OCI-LY1 (cell line): ENCODE data around the gene DDX24.

Experiments used
- H2AFZ ChIP-seq: fragments of 200-600 bp; sonication (generic), shearing (Covaris generic); 2 replicates; pipeline ENCODE4 v1.6.0; 2014; ENCODE audit warnings: antibody characterized with exemption, mild to moderate bottlenecking, low read length
- H3F3A ChIP-seq: fragments of 200-600 bp; sonication (generic), shearing (Covaris generic); 2 replicates; pipeline ENCODE4 v1.6.0; 2014; ENCODE audit warnings: mild to moderate bottlenecking, antibody characterized with exemption, low read length, moderate library complexity; ENCODE audit not compliant: insufficient read depth
- H3K27ac ChIP-seq: fragments of 200-600 bp; sonication (generic); 2 replicates; pipeline ENCODE4 v1.5.1; 2014; ENCODE audit warnings: low read length, mixed run types, mild to moderate bottlenecking, low read depth; ENCODE audit not compliant: poor library complexity, severe bottlenecking
- H3K27me3 ChIP-seq: fragments of 200-600 bp; sonication (generic); 2 replicates; pipeline ENCODE4 v1.6.0; 2014; ENCODE audit warnings: antibody characterized with exemption, mild to moderate bottlenecking, low read length, moderate library complexity; ENCODE audit not compliant: insufficient read depth
- H3K36me3 ChIP-seq: fragments of 200-600 bp; sonication (generic); 2 replicates; pipeline ENCODE4 v1.6.1; 2014; ENCODE audit warnings: mild to moderate bottlenecking, antibody characterized with exemption, low read length, moderate library complexity, mixed read lengths; ENCODE audit not compliant: insufficient read depth
- H3K4me1 ChIP-seq: fragments of 200-600 bp; sonication (generic); 2 replicates; pipeline ENCODE4 v1.5.1; 2014; ENCODE audit warnings: mild to moderate bottlenecking, low read length, moderate library complexity; ENCODE audit not compliant: insufficient read depth, severe bottlenecking
- H3K4me2 ChIP-seq: fragments of 200-600 bp; sonication (generic), shearing (Covaris generic); 2 replicates; pipeline ENCODE4 v1.6.1; 2014; ENCODE audit warnings: low read length
- H3K4me3 ChIP-seq: fragments of 200-600 bp; sonication (generic); 2 replicates; pipeline ENCODE4 v1.5.1; 2014; ENCODE audit warnings: low read length, low read depth, mild to moderate bottlenecking, mixed read lengths; ENCODE audit not compliant: poor library complexity, severe bottlenecking
- H3K79me2 ChIP-seq: fragments of 200-600 bp; shearing (Covaris generic); 2 replicates; pipeline ENCODE4 v1.6.1; 2016; ENCODE audit warnings: mixed run types, low read length, mixed read lengths; ENCODE audit not compliant: insufficient read depth
- H3K9ac ChIP-seq: fragments of 200-600 bp; sonication (generic), shearing (Covaris generic); 2 replicates; pipeline ENCODE4 v1.6.1; 2014; ENCODE audit warnings: mild to moderate bottlenecking, low read length, mixed read lengths
- H3K9me2 ChIP-seq: fragments of 200-600 bp; sonication (generic), shearing (Covaris generic); 2 replicates; pipeline ENCODE4 v1.6.1; 2014; ENCODE audit warnings: low read depth, mild to moderate bottlenecking, low read length, mixed read lengths
- H3K9me3 ChIP-seq: fragments of 200-600 bp; shearing (Covaris generic); 2 replicates; pipeline ENCODE4 v1.6.1; 2014; ENCODE audit warnings: low read length, mixed read lengths
- H4K20me1 ChIP-seq: fragments of 200-600 bp; sonication (generic), shearing (Covaris generic); 2 replicates; pipeline ENCODE4 v1.6.0; 2016; ENCODE audit warnings: mild to moderate bottlenecking, low read length; ENCODE audit not compliant: insufficient read depth
- CTCF ChIP-seq: fragments of 200-600 bp; sonication (generic), shearing (Covaris generic); IDR thresholded peaks from 2 replicates; pipeline ENCODE4 v1.5.1; 2017; ENCODE audit warnings: mild to moderate bottlenecking, antibody characterized with exemption, low read length, moderate library complexity, mixed read lengths
- EZH2 ChIP-seq: fragments of 200-600 bp; sonication (generic), shearing (Covaris generic); IDR thresholded peaks from 2 replicates; pipeline ENCODE4 v1.8.0; 2017; ENCODE audit warnings: borderline replicate concordance, mixed run types, mild to moderate bottlenecking, antibody characterized with exemption, low read length, moderate library complexity, mixed read lengths

DDX24 gene

DNA sequence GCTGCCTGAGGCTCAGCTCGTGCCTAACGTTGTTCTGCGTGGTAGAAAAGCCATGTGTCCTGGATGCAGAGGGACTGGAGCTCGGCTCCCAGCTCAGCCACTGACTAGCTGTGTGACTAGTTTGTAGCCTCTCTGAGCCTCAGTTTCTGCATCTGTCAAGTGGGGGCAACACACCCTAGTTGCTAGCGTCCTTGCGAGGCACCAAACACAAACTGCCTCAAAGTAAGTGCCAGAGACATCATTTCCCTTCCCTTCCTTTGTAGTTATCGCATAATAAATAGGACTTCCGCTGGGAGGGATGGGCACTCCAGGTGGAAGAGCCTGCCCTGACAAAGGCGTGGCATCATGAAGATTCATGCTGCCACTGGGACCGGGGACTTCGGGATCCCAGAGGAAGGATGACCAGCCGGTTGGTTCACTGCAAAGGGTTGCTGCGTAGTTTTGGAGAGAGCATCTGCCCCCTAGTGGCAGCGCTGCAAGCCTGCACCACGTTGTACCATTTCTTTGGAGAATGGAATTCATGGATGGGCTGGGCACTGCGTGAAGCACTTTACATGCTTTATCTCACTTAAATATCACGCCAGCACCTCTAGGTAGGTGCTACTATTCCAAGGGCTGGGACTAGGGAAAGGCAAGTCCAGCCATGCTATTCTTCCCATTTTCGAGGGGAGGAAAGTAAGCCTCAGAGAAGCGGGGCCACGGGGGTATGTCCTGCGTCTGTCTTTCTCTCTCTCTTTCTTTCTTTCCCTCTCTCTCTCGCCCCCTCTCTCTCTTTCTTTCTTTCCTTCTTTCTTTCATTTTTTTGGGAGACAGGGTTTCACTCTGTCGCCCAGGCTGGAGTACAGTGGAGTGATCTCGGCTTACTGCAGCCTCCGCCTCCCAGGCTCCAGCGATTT is 79.3 kb downstream of the DDX24 start:
- H3K79me2 ChIP-seq = no peaks in the 10 kb centered on the region
- H3K9ac ChIP-seq = peak overlapping the region; percentile 46
- H3K27ac ChIP-seq = peak overlapping the region; percentile 46
- H4K20me1 ChIP-seq = no peaks in the 10 kb centered on the region
- H2AFZ ChIP-seq = no peak overlapping the region; the same call in 1 of the 2 replicates
- no peaks in the 10 kb centered on the region for H3K9me2 ChIP-seq
- H3K4me1 ChIP-seq = peaks cover 35% of the 10 kb centered on the region
- TF ChIP-seq EZH2 (no peak), CTCF (peak; percentile 98)
- H3K36me3 ChIP-seq = no peaks in the 10 kb centered on the region
- H3K4me3 ChIP-seq = no peak overlapping the region
- no peaks in the 10 kb centered on the region for H3K9me3 ChIP-seq
- H3K27me3 ChIP-seq = no peaks in the 10 kb centered on the region
- H3K4me2 ChIP-seq = peak overlapping the region; percentile 57; the same call in 1 of the 2 replicates
- no peaks in the 10 kb centered on the region for H3F3A ChIP-seq

- Histone ChIP-seq H3K27me3 (no peaks in the 10 kb centered on the region), H3K4me2 (peak overlapping the region; percentile 57; the same call in 1 of the 2 replicates)
Observed at GRCh38 chr14:94001016-94001415, 80.0 kb downstream of the DDX24 start.

GRCh38 chr14:94000267-94000666 is 80.7 kb downstream of the DDX24 start:
- Histone ChIP-seq H3K9ac (no peak overlapping the region), H3K9me2 (no peaks in the 10 kb centered on the region), H3K4me3 (no peak overlapping the region), H3K4me2 (no peak overlapping the region), H3F3A (no peaks in the 10 kb centered on the region), H3K27me3 (no peaks in the 10 kb centered on the region), H2AFZ (no peak overlapping the region), H3K27ac (no peak overlapping the region), H3K9me3 (no peaks in the 10 kb centered on the region), H3K36me3 (no peaks in the 10 kb centered on the region), H3K4me1 (peaks cover 35% of the 10 kb centered on the region), H3K79me2 (no peaks in the 10 kb centered on the region), H4K20me1 (no peaks in the 10 kb centered on the region)
- no peak for TF ChIP-seq EZH2
- no peak for TF ChIP-seq CTCF

More at GRCh38 chr14:94001016-94001415, 80.0 kb downstream of the DDX24 start:
- Histone ChIP-seq H2AFZ (no peak overlapping the region), H3K27ac (peak overlapping the region; percentile 46), H3K4me3 (no peak overlapping the region), H3K79me2 (no peaks in the 10 kb centered on the region), H3F3A (no peaks in the 10 kb centered on the region), H3K9ac (peak overlapping the region; percentile 46), H4K20me1 (no peaks in the 10 kb centered on the region), H3K9me2 (no peaks in the 10 kb centered on the region), H3K4me1 (peaks cover 35% of the 10 kb centered on the region), H3K9me3 (no peaks in the 10 kb centered on the region), H3K36me3 (no peaks in the 10 kb centered on the region)
- TF ChIP-seq CTCF (no peak), EZH2 (no peak)
